IMR-90 (cell line): ENCODE data around the gene EIF4E1B. TPM values are rescaled to one million over a fixed set of nuclear protein-coding genes. Genes with fewer than 3 reads are reported as not detected.
A peak's percentile ranks its signal among the peaks of the same experiment; 100 is the strongest.

ENCODE experiments used
- ATAC-seq: fragments of 200-7000 bp; cut with Tn5 transposase; 2 replicates; pipeline ENCODE4 v1.9.1; 2020; ENCODE audit warnings: low read depth, mild to moderate bottlenecking, moderate library complexity
- BruUV-seq: library from RNA; stranded (reverse); fragments of 400-500 nt; replicated peaks from 2 replicates; lab custom pipeline; 2021; lab: Mats Ljungman, UMichigan
- CTCF ChIA-PET: fragments of 300-600 bp; formaldehyde crosslinking; extraction: SDS; loops from one replicate; lab custom pipeline; 2021; ENCODE audit warnings: antibody characterized with exemption; lab: Yijun Ruan, JAX
- POLR2A ChIA-PET: fragments of 300-600 bp; sonication (Branson Sonifier 250); formaldehyde crosslinking; loops from one replicate; lab custom pipeline; 2022; ENCODE audit warnings: antibody characterized with exemption; ENCODE audit not compliant: unreplicated experiment; lab: Charles Lee
- DNase-seq: peaks from one replicate; pipeline ENCODE4 v3.0.0; 2013
- H2AFZ ChIP-seq: replicated peaks from 2 replicates; pipeline ENCODE3; 2013; ENCODE audit warnings: low read length, mild to moderate bottlenecking; ENCODE audit not compliant: poor library complexity
- H2AK5ac ChIP-seq: 2 replicates; pipeline ENCODE4 v1.6.1; 2013; ENCODE audit warnings: low read depth, low read length, inconsistent platforms
- H2AK9ac ChIP-seq: replicated peaks from 2 replicates; pipeline ENCODE3; 2013; ENCODE audit warnings: mild to moderate bottlenecking, low read depth, low read length, moderate library complexity; ENCODE audit not compliant: poor library complexity
- H2BK120ac ChIP-seq: 2 replicates; pipeline ENCODE4 v1.6.1; 2013; ENCODE audit warnings: low read depth, low read length, inconsistent platforms
- H2BK15ac ChIP-seq: 3 replicates; pipeline ENCODE4 v1.6.1; 2013; ENCODE audit warnings: low read depth, low read length, inconsistent platforms
- H2BK20ac ChIP-seq: 2 replicates; pipeline ENCODE4 v1.6.1; 2013; ENCODE audit warnings: low read depth, mild to moderate bottlenecking, inconsistent platforms, low read length, moderate library complexity
- H2BK5ac ChIP-seq: 2 replicates; pipeline ENCODE4 v1.6.1; 2013; ENCODE audit warnings: mild to moderate bottlenecking, low read depth, low read length, inconsistent platforms; ENCODE audit not compliant: poor library complexity, severe bottlenecking
- H3K14ac ChIP-seq: replicated peaks from 2 replicates; pipeline ENCODE4 v1.6.1; 2013; ENCODE audit warnings: low read depth, low read length, inconsistent platforms
- H3K18ac ChIP-seq: 2 replicates; pipeline ENCODE4 v1.6.1; 2013; ENCODE audit warnings: low read depth, low read length, control low read depth
- H3K23ac ChIP-seq: 2 replicates; pipeline ENCODE4 v1.6.1; 2013; ENCODE audit warnings: low read depth, low read length, inconsistent platforms
- H3K27ac ChIP-seq: 2 replicates; pipeline ENCODE4 v1.5.1; 2013; ENCODE audit warnings: mild to moderate bottlenecking, control low read depth, low read length; ENCODE audit not compliant: insufficient read depth
- H3K27me3 ChIP-seq: 2 replicates; pipeline ENCODE4 v1.6.1; 2013; ENCODE audit warnings: low read length; ENCODE audit not compliant: control insufficient read depth, insufficient read depth
- H3K36me3 ChIP-seq: 2 replicates; pipeline ENCODE4 v1.6.1; 2013; ENCODE audit warnings: low read length, mixed read lengths; ENCODE audit not compliant: control insufficient read depth, insufficient read depth
- H3K4ac ChIP-seq: 2 replicates; pipeline ENCODE4 v1.6.1; 2013; ENCODE audit warnings: low read depth, low read length, inconsistent platforms
- H3K4me1 ChIP-seq: 2 replicates; pipeline ENCODE4 v1.6.1; 2013; ENCODE audit warnings: low read length, mixed read lengths; ENCODE audit not compliant: control insufficient read depth, insufficient read depth
- H3K4me2 ChIP-seq: 2 replicates; pipeline ENCODE4 v1.6.1; 2013; ENCODE audit warnings: low read depth, mild to moderate bottlenecking, control low read depth, low read length, moderate library complexity
- H3K4me3 ChIP-seq: 2 replicates; pipeline ENCODE4 v1.5.1; 2013; ENCODE audit warnings: low read depth, mild to moderate bottlenecking, control low read depth, low read length, moderate library complexity; ENCODE audit not compliant: insufficient read depth
- H3K56ac ChIP-seq: 2 replicates; pipeline ENCODE4 v1.6.1; 2013; ENCODE audit warnings: low read length, inconsistent platforms; ENCODE audit not compliant: insufficient read depth; ENCODE audit errors: extremely low read depth
- H3K79me1 ChIP-seq, 2 experiments: 2 replicates each; pipeline ENCODE4 v1.6.1; 2013; ENCODE audit warnings: low read length in 2 of 2, inconsistent platforms in 1 of 2, low read depth in 1 of 2
- H3K9ac ChIP-seq: 2 replicates; pipeline ENCODE4 v1.6.1; 2013; ENCODE audit warnings: low read depth, low read length, control low read depth
- H3K9me1 ChIP-seq: 2 replicates; pipeline ENCODE4 v1.6.1; 2013; ENCODE audit warnings: low read length, inconsistent platforms; ENCODE audit not compliant: insufficient read depth
- H3K9me3 ChIP-seq: 2 replicates; pipeline ENCODE4 v1.6.1; 2013; ENCODE audit warnings: low read length; ENCODE audit not compliant: control insufficient read depth, insufficient read depth
- H4K20me1 ChIP-seq: 2 replicates; pipeline ENCODE4 v1.6.1; 2013; ENCODE audit warnings: low read length, inconsistent platforms; ENCODE audit not compliant: insufficient read depth
- H4K5ac ChIP-seq: 2 replicates; pipeline ENCODE4 v1.6.1; 2013; ENCODE audit warnings: mild to moderate bottlenecking, low read depth, low read length, control low read depth
- H4K8ac ChIP-seq, 2 experiments: 2 replicates each; pipeline ENCODE4 v1.6.1; 2013; ENCODE audit warnings: low read depth in 2 of 2, low read length in 2 of 2, control low read depth in 1 of 2, inconsistent platforms in 1 of 2
- H4K91ac ChIP-seq: 2 replicates; pipeline ENCODE4 v1.6.1; 2013; ENCODE audit warnings: low read depth, low read length, inconsistent platforms; ENCODE audit not compliant: insufficient read depth
- CEBPB ChIP-seq: IDR thresholded peaks from 2 replicates; pipeline ENCODE4 v1.6.1; 2012; ENCODE audit warnings: low read depth, low read length, improper control_type of control experiment
- ELK1 ChIP-seq: fragments of 150-350 bp; IDR thresholded peaks from 2 replicates; pipeline ENCODE4 v1.6.1; 2016; ENCODE audit warnings: low read depth, mild to moderate bottlenecking, low read length, moderate library complexity, borderline replicate concordance
- POLR2A ChIP-seq: IDR thresholded peaks from 2 replicates; pipeline ENCODE4 v1.6.1; 2012; ENCODE audit warnings: mild to moderate bottlenecking, low read depth, low read length
- RAD21 ChIP-seq: IDR thresholded peaks from 2 replicates; pipeline ENCODE4 v1.6.1; 2012; ENCODE audit warnings: low read length, improper control_type of control experiment
- USF2 ChIP-seq: fragments of 150-350 bp; IDR thresholded peaks from 2 replicates; pipeline ENCODE4 v1.6.1; 2017; ENCODE audit warnings: mild to moderate bottlenecking, antibody characterized with exemption, low read length, low read depth
- WGBS, 2 experiments: methylation state at CpG; one replicate each; pipeline versions ENCODE4 v1.1.5 to v1.1.7; 2013; ENCODE audit warnings: missing lambda C conversion rate in 2 of 2; ENCODE audit not compliant: insufficient read length in 1 of 2; ENCODE audit errors: extremely low coverage in 2 of 2; 5-methylcytosine and 5-hydroxymethylcytosine counted together
- dilution Hi-C: fragments of 300-500 bp; cut with HindIII; formaldehyde crosslinking; loops from one replicate; pipeline ENCODE4 v1.14.3; 2018; ENCODE audit warnings: low sequenced_read_pairs; ENCODE audit not compliant: unreplicated experiment
- in situ Hi-C: fragments of 300-500 bp; cut with MboI; formaldehyde crosslinking; loops from 3 replicates; pipeline ENCODE4 v1.14.3; 2019; ENCODE audit warnings: low sequenced_read_pairs, inconsistent platforms, mixed read lengths
- intact Hi-C: fragments of 100-400 bp; cut with micrococcal nuclease; formaldehyde crosslinking; loops from 2 replicates; pipeline ENCODE4 v1.10.0; 2022
- polyA plus RNA-seq, 3 experiments: library from polyadenylated mRNA; depleted of rRNA; stranded (reverse); fragments of >200 nt; gene quantifications; 2 replicates each; pipeline ENCODE4 v1.2.3, GENCODE V29; 2012; ENCODE audit warnings: low replicate concordance in 1 of 3
- total RNA-seq: library from RNA; depleted of rRNA; stranded (reverse); fragments of >200 nt; gene quantifications from 2 replicates; pipeline ENCODE4 v1.2.3, GENCODE V29; 2012
- TF ChIP-seq, protein P1 (sequence below): conservative IDR thresholded peaks from 2 replicates; pipeline ENCODE4 v1.5.1; 2012; ENCODE audit warnings: mild to moderate bottlenecking, low read depth, low read length, improper control_type of control experiment

Gene EIF4E1B
- total and polyA plus RNA-seq, 2 of the 4 experiments (the other 2 are of a cell fraction), result not detected

DNA sequence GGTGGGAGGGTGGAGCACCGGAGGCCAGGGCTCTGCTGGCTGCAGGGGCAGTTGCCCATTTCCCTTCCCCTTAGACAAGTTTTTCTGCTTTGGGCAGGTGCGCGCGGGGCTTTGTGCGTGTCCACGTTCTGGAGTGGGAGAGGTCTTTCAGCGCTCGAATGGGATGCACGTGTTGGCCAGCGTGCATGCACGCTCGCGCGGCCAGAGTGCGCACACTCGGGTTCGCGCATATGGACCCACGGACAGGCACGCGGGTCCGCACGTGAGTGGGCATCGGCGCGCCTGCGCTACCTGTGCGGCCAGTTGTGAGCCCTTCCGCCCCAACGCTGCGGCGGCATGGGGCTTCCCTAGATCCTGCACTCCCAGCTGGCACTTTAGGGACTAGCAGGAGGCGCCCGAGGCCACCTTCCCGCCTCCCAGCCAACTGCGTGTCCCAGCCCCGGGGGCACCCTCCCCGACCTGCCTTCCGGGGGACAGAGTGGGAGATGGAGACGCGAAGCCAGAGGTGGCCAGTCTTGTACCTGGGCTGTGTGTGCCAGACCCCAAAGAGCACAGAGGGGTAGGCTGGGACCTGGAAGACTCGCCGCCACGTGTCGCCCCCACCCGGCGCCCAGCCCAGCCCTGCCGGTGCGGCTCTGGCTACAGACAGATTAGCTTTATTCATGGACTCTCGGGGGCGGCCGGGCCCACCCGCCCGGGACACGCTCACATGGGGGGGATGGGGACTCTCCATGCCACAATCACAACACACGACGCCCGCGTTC, 10.7 kb upstream of the EIF4E1B start:
- Histone ChIP-seq H3K9me3 (no peaks in the 10 kb centered on the region), H2BK15ac (no peak overlapping the region), H2AFZ (peak overlapping the region; percentile 90), H2BK20ac (no peak overlapping the region), H2BK120ac (no peak overlapping the region), H3K18ac (no peak overlapping the region), H3K79me1 (peaks cover 0 to 2% of the 10 kb centered on the region in 2 experiments; a peak in 1 of 4 replicates), H3K4me1 (peaks cover 23% of the 10 kb centered on the region), H3K36me3 (no peaks in the 10 kb centered on the region), H4K91ac (no peak overlapping the region), H3K4ac (no peak overlapping the region), H4K5ac (no peak overlapping the region), H4K20me1 (no peaks in the 10 kb centered on the region), H3K9ac (no peak overlapping the region), H3K4me2 (peak overlapping the region; percentile 70), H2AK9ac (peak overlapping the region; percentile 47), H3K4me3 (peak overlapping the region; percentile 7; the same call in 1 of the 2 replicates), H4K8ac (no peak overlapping the region), H3K23ac (no peak overlapping the region; the same call in 1 of the 2 replicates), H3K56ac (no peak overlapping the region), H2AK5ac (0 out of 2 replicates have a peak overlapping the region, but pooled peaks have one; percentile 7), H3K27ac (no peak overlapping the region), H3K27me3 (peaks cover 33% of the 10 kb centered on the region), H2BK5ac (no peak overlapping the region), H3K14ac (no peak overlapping the region), H3K9me1 (peaks cover 5% of the 10 kb centered on the region)
- DNase-seq (no peak), ATAC-seq (no peak)
- POLR2A ChIA-PET, result no interaction called here
- CTCF ChIA-PET, result no interaction called here
- whole genome bisulfite sequencing, 2 experiments, result 7% methylated on average over 21 of the region's 59 CpGs; no CpG with 5 or more reads in 1 of the 2 experiments
- no TSS peak for BruUV-seq
- in situ Hi-C loops, result loop anchor here (10.0 kb wide), 1 partner anchor 45 kb away; no protein-coding TSS in a partner anchor
- dilution Hi-C loops, result no loop called here
- intact Hi-C loops, result loop anchor here (1.0 to 5.0 kb wide), 2 partner anchors 45 to 202 kb away; partner anchors contain the start of gene CLTB
- no peak for TF ChIP-seq USF2
- no peak for TF ChIP-seq RAD21
- no peak for TF ChIP-seq ELK1
- TF ChIP-seq, protein P1, sequence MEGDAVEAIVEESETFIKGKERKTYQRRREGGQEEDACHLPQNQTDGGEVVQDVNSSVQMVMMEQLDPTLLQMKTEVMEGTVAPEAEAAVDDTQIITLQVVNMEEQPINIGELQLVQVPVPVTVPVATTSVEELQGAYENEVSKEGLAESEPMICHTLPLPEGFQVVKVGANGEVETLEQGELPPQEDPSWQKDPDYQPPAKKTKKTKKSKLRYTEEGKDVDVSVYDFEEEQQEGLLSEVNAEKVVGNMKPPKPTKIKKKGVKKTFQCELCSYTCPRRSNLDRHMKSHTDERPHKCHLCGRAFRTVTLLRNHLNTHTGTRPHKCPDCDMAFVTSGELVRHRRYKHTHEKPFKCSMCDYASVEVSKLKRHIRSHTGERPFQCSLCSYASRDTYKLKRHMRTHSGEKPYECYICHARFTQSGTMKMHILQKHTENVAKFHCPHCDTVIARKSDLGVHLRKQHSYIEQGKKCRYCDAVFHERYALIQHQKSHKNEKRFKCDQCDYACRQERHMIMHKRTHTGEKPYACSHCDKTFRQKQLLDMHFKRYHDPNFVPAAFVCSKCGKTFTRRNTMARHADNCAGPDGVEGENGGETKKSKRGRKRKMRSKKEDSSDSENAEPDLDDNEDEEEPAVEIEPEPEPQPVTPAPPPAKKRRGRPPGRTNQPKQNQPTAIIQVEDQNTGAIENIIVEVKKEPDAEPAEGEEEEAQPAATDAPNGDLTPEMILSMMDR, result no peak
- TF ChIP-seq POLR2A, result no peak
- TF ChIP-seq CEBPB, result no peak
